ENCODE results near the gene LIAS.
"Not testable (repeated sequence)": the region's sequence is repeated elsewhere in the genome, so short reads cannot be mapped to it uniquely, and the experiment has no call there.

GRCh38 chr4:39514266-39514665 is 55.4 kb downstream of the LIAS start:
- not testable (repeated sequence) for TF ChIP-seq CTCF (conservative IDR thresholded peaks at IDR 0.05 in 1 of 2, IDR thresholded peaks at IDR 0.05 in 1 of 2; ENCODE audit: extremely low read depth in 1 of 2, insufficient read depth in 1 of 2, low read depth in 1 of 2, low read length in 2 of 2); EZH2 (IDR thresholded peaks at IDR 0.05; ENCODE audit: borderline replicate concordance, low read length)

Measured in mammary epithelial cell (primary cell).